ENCODE measurements around the gene CHL1. TPM values are rescaled to one million over a fixed set of nuclear protein-coding genes. Genes with fewer than 3 reads are reported as not detected.

Gene CHL1
- total and polyA plus RNA-seq, 2 experiments from 2014 or later = 0.20 TPM; not detected in 1

DNA sequence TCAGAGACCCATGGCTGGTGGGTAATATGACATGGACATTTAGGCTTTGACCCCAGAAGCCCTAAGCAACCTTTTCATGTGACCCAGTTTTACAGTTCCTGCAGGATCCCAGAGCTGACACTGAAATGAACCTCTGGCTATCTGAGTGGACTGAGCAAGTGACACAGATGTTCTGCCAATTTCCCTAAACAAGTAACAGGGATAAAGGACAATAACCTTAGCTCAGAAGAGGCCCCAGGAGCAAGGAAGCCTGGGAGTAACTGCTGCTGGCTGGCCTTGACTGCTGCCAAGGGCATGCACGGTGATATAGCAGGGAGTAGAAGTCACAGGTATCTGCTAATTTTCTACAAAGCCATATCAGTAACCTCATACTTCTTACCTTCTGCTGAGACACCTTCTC is 177.9 kb downstream of the CHL1 start:
- H3K27ac ChIP-seq = no peak overlapping the region
- no peak overlapping the region for H2AFZ ChIP-seq
- no peaks in the 10 kb centered on the region for H3K36me3 ChIP-seq (replicated peaks; ENCODE audit: insufficient read depth, low read depth)
- no peaks in the 10 kb centered on the region for H3K9me3 ChIP-seq (ENCODE audit: low read depth)
- no peaks in the 10 kb centered on the region for H3K9me2 ChIP-seq (replicated peaks; ENCODE audit: insufficient read depth)
- H3K4me3 ChIP-seq = no peak overlapping the region
- no peak for TF ChIP-seq EZH2phosphoT487 (IDR thresholded peaks at IDR 0.05; ENCODE audit: low read depth, severe bottlenecking, unreplicated experiment)
- DNase-seq (ENCODE audit: low spot score) = no peak
- 27% methylated on average over 1 of the region's 1 CpG for WGBS (ENCODE audit: low lambda C conversion rate, missing lambda C conversion rate)
- no peak overlapping the region for H3K4me2 ChIP-seq
- no peaks in the 10 kb centered on the region for H3K4me1 ChIP-seq (ENCODE audit: insufficient read depth)
- no peaks in the 10 kb centered on the region for H3K79me2 ChIP-seq
- no peaks in the 10 kb centered on the region for H4K20me1 ChIP-seq (ENCODE audit: insufficient read depth, poor library complexity, severe bottlenecking)
- H3K27me3 ChIP-seq = no peaks in the 10 kb centered on the region

DNA sequence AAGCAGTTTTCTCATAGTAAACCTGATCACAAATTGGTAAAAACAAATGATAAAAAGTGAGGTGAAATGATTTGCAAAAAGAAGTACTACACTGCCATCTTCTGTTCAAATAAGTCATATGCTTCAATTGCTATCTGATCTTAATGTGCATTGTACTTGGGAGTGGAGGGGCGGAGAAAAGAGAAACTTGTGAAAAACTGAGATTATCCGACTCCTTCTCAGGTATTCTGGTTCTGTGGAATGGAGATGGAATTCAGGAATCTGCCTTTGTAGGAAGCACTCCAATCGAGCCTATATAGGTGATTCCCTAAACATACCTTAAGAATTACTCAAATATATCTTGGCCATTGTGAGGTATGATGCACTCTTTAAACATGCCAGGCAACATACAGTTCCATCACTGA is 180.6 kb downstream of the CHL1 start:
- H3K4me1 ChIP-seq (ENCODE audit: insufficient read depth) = peaks cover 5% of the 10 kb centered on the region
- H4K20me1 ChIP-seq (ENCODE audit: insufficient read depth, poor library complexity, severe bottlenecking) = no peaks in the 10 kb centered on the region
- peak; percentile 21 for DNase-seq (ENCODE audit: low spot score)
- no peaks in the 10 kb centered on the region for H3K36me3 ChIP-seq (replicated peaks; ENCODE audit: insufficient read depth, low read depth)
- H3K27ac ChIP-seq = no peak overlapping the region
- H3K4me3 ChIP-seq = no peak overlapping the region
- no peaks in the 10 kb centered on the region for H3K9me2 ChIP-seq (replicated peaks; ENCODE audit: insufficient read depth)
- H3K9me3 ChIP-seq (ENCODE audit: low read depth) = no peaks in the 10 kb centered on the region
- H3K79me2 ChIP-seq = no peaks in the 10 kb centered on the region
- 18% methylated on average over 3 of the region's 3 CpGs for WGBS (ENCODE audit: low lambda C conversion rate, missing lambda C conversion rate)
- H3K4me2 ChIP-seq = peak overlapping the region; percentile 52
- no peak for TF ChIP-seq EZH2 (IDR thresholded peaks at IDR 0.05; ENCODE audit: borderline replicate concordance)
- TF ChIP-seq, protein P1, sequence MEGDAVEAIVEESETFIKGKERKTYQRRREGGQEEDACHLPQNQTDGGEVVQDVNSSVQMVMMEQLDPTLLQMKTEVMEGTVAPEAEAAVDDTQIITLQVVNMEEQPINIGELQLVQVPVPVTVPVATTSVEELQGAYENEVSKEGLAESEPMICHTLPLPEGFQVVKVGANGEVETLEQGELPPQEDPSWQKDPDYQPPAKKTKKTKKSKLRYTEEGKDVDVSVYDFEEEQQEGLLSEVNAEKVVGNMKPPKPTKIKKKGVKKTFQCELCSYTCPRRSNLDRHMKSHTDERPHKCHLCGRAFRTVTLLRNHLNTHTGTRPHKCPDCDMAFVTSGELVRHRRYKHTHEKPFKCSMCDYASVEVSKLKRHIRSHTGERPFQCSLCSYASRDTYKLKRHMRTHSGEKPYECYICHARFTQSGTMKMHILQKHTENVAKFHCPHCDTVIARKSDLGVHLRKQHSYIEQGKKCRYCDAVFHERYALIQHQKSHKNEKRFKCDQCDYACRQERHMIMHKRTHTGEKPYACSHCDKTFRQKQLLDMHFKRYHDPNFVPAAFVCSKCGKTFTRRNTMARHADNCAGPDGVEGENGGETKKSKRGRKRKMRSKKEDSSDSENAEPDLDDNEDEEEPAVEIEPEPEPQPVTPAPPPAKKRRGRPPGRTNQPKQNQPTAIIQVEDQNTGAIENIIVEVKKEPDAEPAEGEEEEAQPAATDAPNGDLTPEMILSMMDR (IDR thresholded peaks at IDR 0.05; ENCODE audit: poor library complexity) = peak; percentile 67
- TF ChIP-seq EZH2phosphoT487 (IDR thresholded peaks at IDR 0.05; ENCODE audit: low read depth, severe bottlenecking, unreplicated experiment) = no peak
- no peaks in the 10 kb centered on the region for H3K27me3 ChIP-seq
- no peak overlapping the region for H2AFZ ChIP-seq

DNA sequence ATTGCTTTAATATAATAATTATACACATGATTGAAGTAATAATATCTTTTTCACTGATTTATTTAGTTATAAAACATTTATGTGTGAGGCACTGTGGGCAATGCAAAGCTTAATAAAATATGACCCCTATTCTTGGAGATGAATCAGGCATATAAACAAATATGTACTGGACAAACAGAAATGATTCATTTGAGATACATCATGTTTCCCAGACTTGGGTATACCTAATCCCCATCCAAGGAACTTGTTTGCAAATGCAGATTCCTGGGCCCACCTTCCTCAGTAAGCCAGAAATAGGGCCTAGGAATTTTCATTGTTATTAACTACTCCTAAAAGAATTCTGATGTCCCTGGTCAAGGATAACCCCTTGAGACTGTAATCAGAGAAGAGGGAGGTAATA is 184.2 kb downstream of the CHL1 start:
- Histone ChIP-seq H3K36me3 (replicated peaks; ENCODE audit: insufficient read depth, low read depth) (no peaks in the 10 kb centered on the region), H3K79me2 (no peaks in the 10 kb centered on the region), H2AFZ (no peak overlapping the region), H3K27ac (no peak overlapping the region), H3K4me3 (no peak overlapping the region), H3K4me1 (ENCODE audit: insufficient read depth) (peaks cover 5% of the 10 kb centered on the region), H3K9me3 (ENCODE audit: low read depth) (no peaks in the 10 kb centered on the region), H3K4me2 (no peak overlapping the region), H4K20me1 (ENCODE audit: insufficient read depth, poor library complexity, severe bottlenecking) (no peaks in the 10 kb centered on the region), H3K9me2 (replicated peaks; ENCODE audit: insufficient read depth) (no peaks in the 10 kb centered on the region), H3K27me3 (no peaks in the 10 kb centered on the region)
- DNase-seq (ENCODE audit: low spot score) = no peak
- TF ChIP-seq EZH2 (IDR thresholded peaks at IDR 0.05; ENCODE audit: borderline replicate concordance) (no peak), EZH2phosphoT487 (IDR thresholded peaks at IDR 0.05; ENCODE audit: low read depth, severe bottlenecking, unreplicated experiment) (no peak)
- TF ChIP-seq, protein P1 (IDR thresholded peaks at IDR 0.05; ENCODE audit: poor library complexity) = no peak

DNA sequence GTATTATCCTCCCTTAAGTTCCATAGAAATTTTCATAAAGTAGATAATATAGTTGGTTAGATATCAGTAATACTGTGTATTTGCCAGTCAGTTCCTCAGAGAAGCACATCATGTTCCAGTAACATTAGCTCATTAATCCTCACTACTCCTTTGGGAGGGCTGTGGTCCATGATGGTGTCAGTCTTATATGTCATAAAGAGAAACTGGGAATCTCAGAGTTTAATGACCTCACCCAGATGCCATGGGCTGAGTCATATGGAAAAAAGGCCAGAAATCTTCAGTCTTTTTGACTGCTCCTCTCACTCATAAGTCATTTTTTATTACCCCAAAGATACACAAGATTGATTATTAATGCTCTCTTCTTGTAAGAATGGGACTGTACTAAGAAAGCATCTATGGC is 188.6 kb downstream of the CHL1 start:
- DNase-seq (ENCODE audit: low spot score) = peak; percentile 39
- TF ChIP-seq, protein P1 (IDR thresholded peaks at IDR 0.05; ENCODE audit: poor library complexity) = no peak
- TF ChIP-seq EZH2phosphoT487 (IDR thresholded peaks at IDR 0.05; ENCODE audit: low read depth, severe bottlenecking, unreplicated experiment) = no peak
- no peak for TF ChIP-seq EZH2 (IDR thresholded peaks at IDR 0.05; ENCODE audit: borderline replicate concordance)
- H3K79me2 ChIP-seq = no peaks in the 10 kb centered on the region
- no peaks in the 10 kb centered on the region for H3K36me3 ChIP-seq (replicated peaks; ENCODE audit: insufficient read depth, low read depth)
- H3K9me3 ChIP-seq (ENCODE audit: low read depth) = no peaks in the 10 kb centered on the region
- H3K9me2 ChIP-seq (replicated peaks; ENCODE audit: insufficient read depth) = no peaks in the 10 kb centered on the region
- no peak overlapping the region for H2AFZ ChIP-seq
- H3K27me3 ChIP-seq = no peaks in the 10 kb centered on the region
- no peak overlapping the region for H3K27ac ChIP-seq
- H3K4me2 ChIP-seq = no peak overlapping the region
- H3K4me1 ChIP-seq (ENCODE audit: insufficient read depth) = peaks cover 4% of the 10 kb centered on the region
- H4K20me1 ChIP-seq (ENCODE audit: insufficient read depth, poor library complexity, severe bottlenecking) = no peaks in the 10 kb centered on the region
- no peak overlapping the region for H3K4me3 ChIP-seq

Data from hepatocyte (in vitro differentiated cells).